Neural progenitor cell (in vitro differentiated cells): ENCODE data around the gene RPL18. TPM values are rescaled to one million over a fixed set of nuclear protein-coding genes. Genes with fewer than 3 reads are reported as not detected.

Experiments
- DNase-seq: peaks from one replicate; pipeline ENCODE4 v3.0.0-alpha.2; 2016; ENCODE audit warnings: low spot score
- H2AFZ ChIP-seq: fragments of 200-600 bp; sonication (generic); replicated peaks from 2 replicates; pipeline ENCODE4 v1.6.1; 2016; ENCODE audit warnings: antibody characterized with exemption
- H3F3A ChIP-seq: fragments of 200-600 bp; sonication (generic); 2 replicates; pipeline ENCODE4 v1.6.1; 2016; ENCODE audit warnings: antibody characterized with exemption, low read depth
- H3K27ac ChIP-seq: fragments of 200-600 bp; sonication (generic); 2 replicates; pipeline ENCODE4 v1.5.1; 2016; ENCODE audit warnings: mild to moderate bottlenecking
- H3K27me3 ChIP-seq: fragments of 200-600 bp; sonication (generic); 2 replicates; pipeline ENCODE4 v1.6.1; 2016; ENCODE audit warnings: mild to moderate bottlenecking, moderate library complexity
- H3K36me3 ChIP-seq: fragments of 200-600 bp; sonication (generic); 2 replicates; pipeline ENCODE4 v1.5.1; 2016
- H3K4me1 ChIP-seq: fragments of 200-600 bp; sonication (generic); 2 replicates; pipeline ENCODE4 v1.6.1; 2016; ENCODE audit warnings: mixed run types
- H3K4me2 ChIP-seq: fragments of 200-600 bp; sonication (generic); 2 replicates; pipeline ENCODE4 v1.6.1; 2016
- H3K4me3 ChIP-seq: fragments of 200-600 bp; sonication (generic); 2 replicates; pipeline ENCODE4 v1.5.1; 2016
- H3K79me2 ChIP-seq: fragments of 200-600 bp; sonication (generic); 2 replicates; pipeline ENCODE4 v1.6.1; 2016; ENCODE audit warnings: low read depth
- H3K9ac ChIP-seq: fragments of 200-600 bp; sonication (generic); 2 replicates; pipeline ENCODE4 v1.6.1; 2016
- H3K9me3 ChIP-seq: fragments of 200-600 bp; sonication (generic); 2 replicates; pipeline ENCODE4 v1.5.1; 2016; ENCODE audit warnings: low read depth
- H4K20me1 ChIP-seq: fragments of 200-600 bp; sonication (generic); 2 replicates; pipeline ENCODE4 v1.6.1; 2016; ENCODE audit warnings: low read depth
- H3K27ac Mint-ChIP-seq: 3 replicates; pipeline ENCODE4 v1.8.0; 2021; ENCODE audit warnings: mixed read lengths
- H3K27me3 Mint-ChIP-seq: 2 replicates; pipeline ENCODE4 v1.8.0; 2022; ENCODE audit warnings: low read depth, mild to moderate bottlenecking, inconsistent platforms, moderate library complexity, mixed read lengths; ENCODE audit not compliant: insufficient read depth
- H3K36me3 Mint-ChIP-seq: 3 replicates; pipeline ENCODE4 v1.8.0; 2021; ENCODE audit warnings: mixed read lengths
- H3K4me1 Mint-ChIP-seq: 3 replicates; pipeline ENCODE4 v1.8.0; 2021; ENCODE audit warnings: mixed read lengths
- H3K4me3 Mint-ChIP-seq: 3 replicates; pipeline ENCODE4 v1.8.0; 2021; ENCODE audit warnings: mild to moderate bottlenecking, moderate library complexity, mixed read lengths
- H3K9me3 Mint-ChIP-seq: 3 replicates; pipeline ENCODE4 v1.8.0; 2020; ENCODE audit warnings: mixed read lengths
- EZH2 ChIP-seq: fragments of 200-600 bp; sonication (generic); IDR thresholded peaks from 2 replicates; pipeline ENCODE4 v1.6.1; 2017; ENCODE audit warnings: antibody characterized with exemption, mild to moderate bottlenecking, moderate library complexity
- EZH2phosphoT487 ChIP-seq: fragments of 200-600 bp; sonication (generic); IDR thresholded peaks from 2 replicates; pipeline ENCODE4 v1.6.1; 2017; ENCODE audit warnings: antibody characterized with exemption
- total RNA-seq: library from RNA; depleted of rRNA; stranded (reverse); fragments of >200 nt; gene quantifications from 2 replicates; pipeline ENCODE4 v1.2.3, GENCODE V29; 2015; ENCODE audit warnings: low replicate concordance
- TF ChIP-seq, protein P1 (sequence below): fragments of 200-600 bp; sonication (generic); IDR thresholded peaks from 2 replicates; pipeline ENCODE4 v1.5.1; 2017; ENCODE audit warnings: antibody characterized with exemption, mild to moderate bottlenecking

The RPL18 gene
- total RNA-seq, 1 donor from 2014 or later, result 1,962 TPM

DNA sequence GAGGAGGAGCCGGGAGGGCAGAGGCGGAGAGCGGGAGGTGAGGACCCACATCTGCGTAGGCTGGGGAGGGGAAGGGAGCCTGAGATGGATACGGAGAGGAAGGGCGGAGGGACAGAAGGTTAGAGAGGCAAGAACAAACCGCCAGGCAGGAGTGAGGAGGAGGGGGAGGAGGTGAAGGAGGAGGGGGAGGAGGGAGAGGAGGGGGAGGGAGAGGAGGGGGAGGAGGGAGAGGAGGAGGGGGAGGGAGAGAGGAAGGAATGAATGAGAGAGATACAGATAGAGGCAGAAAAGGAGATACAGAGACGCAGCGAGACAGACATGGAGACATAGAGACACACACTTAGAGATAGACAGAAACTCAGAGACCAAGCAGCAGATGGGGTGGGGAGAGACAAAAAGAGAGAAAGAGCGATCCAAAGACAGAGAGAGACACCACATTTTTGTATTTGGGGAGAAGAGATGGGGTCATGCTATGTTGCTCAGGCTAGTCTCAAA is 27.8 kb upstream of the RPL18 start:
- Histone ChIP-seq H3K27ac (no peak overlapping the region), H3K4me2 (peak overlapping the region; percentile 95), H3K79me2 (peaks cover 15% of the 10 kb centered on the region), H2AFZ (no peak overlapping the region), H3K9ac (no peak overlapping the region), H3K4me3 (peak overlapping the region; percentile 71), H4K20me1 (no peaks in the 10 kb centered on the region), H3K9me3 (no peaks in the 10 kb centered on the region), H3K27me3 (no peaks in the 10 kb centered on the region), H3K4me1 (peaks cover 5% of the 10 kb centered on the region), H3K36me3 (no peaks in the 10 kb centered on the region), H3F3A (peaks cover 19% of the 10 kb centered on the region)
- TF ChIP-seq EZH2, result no peak
- no peak for TF ChIP-seq EZH2phosphoT487
- TF ChIP-seq, protein P1, sequence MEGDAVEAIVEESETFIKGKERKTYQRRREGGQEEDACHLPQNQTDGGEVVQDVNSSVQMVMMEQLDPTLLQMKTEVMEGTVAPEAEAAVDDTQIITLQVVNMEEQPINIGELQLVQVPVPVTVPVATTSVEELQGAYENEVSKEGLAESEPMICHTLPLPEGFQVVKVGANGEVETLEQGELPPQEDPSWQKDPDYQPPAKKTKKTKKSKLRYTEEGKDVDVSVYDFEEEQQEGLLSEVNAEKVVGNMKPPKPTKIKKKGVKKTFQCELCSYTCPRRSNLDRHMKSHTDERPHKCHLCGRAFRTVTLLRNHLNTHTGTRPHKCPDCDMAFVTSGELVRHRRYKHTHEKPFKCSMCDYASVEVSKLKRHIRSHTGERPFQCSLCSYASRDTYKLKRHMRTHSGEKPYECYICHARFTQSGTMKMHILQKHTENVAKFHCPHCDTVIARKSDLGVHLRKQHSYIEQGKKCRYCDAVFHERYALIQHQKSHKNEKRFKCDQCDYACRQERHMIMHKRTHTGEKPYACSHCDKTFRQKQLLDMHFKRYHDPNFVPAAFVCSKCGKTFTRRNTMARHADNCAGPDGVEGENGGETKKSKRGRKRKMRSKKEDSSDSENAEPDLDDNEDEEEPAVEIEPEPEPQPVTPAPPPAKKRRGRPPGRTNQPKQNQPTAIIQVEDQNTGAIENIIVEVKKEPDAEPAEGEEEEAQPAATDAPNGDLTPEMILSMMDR, result no peak
- H3K9me3 Mint-ChIP-seq, result no peaks in the 10 kb centered on the region
- H3K4me1 Mint-ChIP-seq, result peaks cover 22% of the 10 kb centered on the region
- no peak for DNase-seq
- H3K4me3 Mint-ChIP-seq, result peak overlapping the region; percentile 77
- H3K27me3 Mint-ChIP-seq, result peaks cover 7% of the 10 kb centered on the region
- H3K27ac Mint-ChIP-seq, result peak overlapping the region; percentile 0
- H3K36me3 Mint-ChIP-seq, result peaks cover 2% of the 10 kb centered on the region

- Histone ChIP-seq H3K9ac (no peak within 1 kb of the TSS), H3K4me1 (peaks cover 5% of the 10 kb centered on the region), H3K4me3 (peak within 1 kb of the TSS; percentile 71), H4K20me1 (no peaks in the 10 kb centered on the region), H3F3A (peaks cover 19% of the 10 kb centered on the region), H3K9me3 (no peaks in the 10 kb centered on the region), H3K27ac (peak within 1 kb of the TSS; percentile 81), H3K27me3 (no peaks in the 10 kb centered on the region), H3K36me3 (no peaks in the 10 kb centered on the region), H3K79me2 (peaks cover 15% of the 10 kb centered on the region), H3K4me2 (peak within 1 kb of the TSS; percentile 95), H2AFZ (peak within 1 kb of the TSS; percentile 67)
- DNase-seq, result peak; percentile 96
- Mint-ChIP-seq H3K27ac (peak within 1 kb of the TSS; percentile 91), H3K4me3 (peak within 1 kb of the TSS; percentile 91), H3K4me1 (peaks cover 22% of the 10 kb centered on the region), H3K9me3 (no peaks in the 10 kb centered on the region), H3K36me3 (peaks cover 2% of the 10 kb centered on the region), H3K27me3 (peaks cover 7% of the 10 kb centered on the region)
- no peak for TF ChIP-seq EZH2
- TF ChIP-seq, protein P1, result peak; percentile 83
Measured at GRCh38 chr19:48646001-48646721, 27.2 kb upstream of the RPL18 start, which contains the start of gene CA11. CA11 (minus strand) TSS chr19:48646187; CDS start chr19:48645632, 555 bp downstream.

- peak overlapping the region; percentile 67 for H2AFZ ChIP-seq
- H3K36me3 ChIP-seq, result no peaks in the 10 kb centered on the region
- TF ChIP-seq, protein P1, result no peak
- TF ChIP-seq EZH2phosphoT487, result no peak
- TF ChIP-seq EZH2, result no peak
- no peaks in the 10 kb centered on the region for H3K9me3 Mint-ChIP-seq
- peaks cover 5% of the 10 kb centered on the region for H3K4me1 ChIP-seq
- H3K4me3 ChIP-seq, result peak overlapping the region; percentile 71
- H3K9ac ChIP-seq, result no peak overlapping the region
- DNase-seq, result peak; percentile 70
- peaks cover 7% of the 10 kb centered on the region for H3K27me3 Mint-ChIP-seq
- H3K79me2 ChIP-seq, result peaks cover 15% of the 10 kb centered on the region
- peak overlapping the region; percentile 81 for H3K27ac ChIP-seq
- H3K4me3 Mint-ChIP-seq, result peak overlapping the region; percentile 91
- H3K4me2 ChIP-seq, result peak overlapping the region; percentile 95
- no peaks in the 10 kb centered on the region for H4K20me1 ChIP-seq
- no peaks in the 10 kb centered on the region for H3K27me3 ChIP-seq
- peaks cover 2% of the 10 kb centered on the region for H3K36me3 Mint-ChIP-seq
- peaks cover 19% of the 10 kb centered on the region for H3F3A ChIP-seq
- no peaks in the 10 kb centered on the region for H3K9me3 ChIP-seq
- H3K4me1 Mint-ChIP-seq, result peaks cover 22% of the 10 kb centered on the region
- H3K27ac Mint-ChIP-seq, result peak overlapping the region; percentile 91
Measured at GRCh38 chr19:48645620-48646000, 26.6 kb upstream of the RPL18 start.
